Stimulated activated CD4-positive, alpha-beta T cell treated with anti-CD3 and anti-CD28 coated beads, TNF-alpha, amount 100 ng/mL, for 1 hour (primary cell): Measurements from ENCODE around the gene ATP8B1.

ENCODE experiments used
- DNase-seq, 3 donors: peaks; one replicate each; pipeline ENCODE4 v3.0.0-alpha.2; 2020; ENCODE audit warnings: low read depth in 3 of 3, low spot score in 1 of 3

ATP8B1 gene

GRCh38 chr18:57794951-57795728, 8.0 kb downstream of the ATP8B1 start:
- DNase-seq = no peak

- DNase-seq = no peak
Observed at GRCh38 chr18:57793302-57793986, 9.7 kb downstream of the ATP8B1 start.

- no peak for DNase-seq
Observed at GRCh38 chr18:57792631-57793301, 10.3 kb downstream of the ATP8B1 start.

- DNase-seq = no peak
Observed at GRCh38 chr18:57791911-57792310, 11.2 kb downstream of the ATP8B1 start.

- no peak for DNase-seq
Observed at GRCh38 chr18:57791192-57791591, 11.9 kb downstream of the ATP8B1 start.

GRCh38 chr18:57790316-57790715, 12.8 kb downstream of the ATP8B1 start:
- DNase-seq = no peak

GRCh38 chr18:57789759-57790158, 13.4 kb downstream of the ATP8B1 start:
- DNase-seq = no peak

- DNase-seq = no peak
Observed at GRCh38 chr18:57789090-57789489, 14.0 kb downstream of the ATP8B1 start.

GRCh38 chr18:57787068-57787685, 15.9 kb downstream of the ATP8B1 start:
- no peak for DNase-seq

GRCh38 chr18:57785751-57786437, 17.2 kb downstream of the ATP8B1 start:
- DNase-seq = no peak

GRCh38 chr18:57784801-57785114, 18.4 kb downstream of the ATP8B1 start:
- DNase-seq = no peak

- DNase-seq = no peak
Observed at GRCh38 chr18:57784034-57784800, 18.9 kb downstream of the ATP8B1 start.

GRCh38 chr18:57782049-57782448, 21.1 kb downstream of the ATP8B1 start:
- no peak for DNase-seq

- DNase-seq = no peak
Observed at GRCh38 chr18:57780706-57781347, 22.3 kb downstream of the ATP8B1 start.

GRCh38 chr18:57780318-57780705, 22.8 kb downstream of the ATP8B1 start:
- no peak for DNase-seq

- DNase-seq = no peak
Observed at GRCh38 chr18:57776767-57777166, 26.3 kb downstream of the ATP8B1 start.

- DNase-seq = no peak
Observed at GRCh38 chr18:57776354-57776753, 26.8 kb downstream of the ATP8B1 start.

GRCh38 chr18:57775937-57776336, 27.2 kb downstream of the ATP8B1 start:
- DNase-seq = no peak

GRCh38 chr18:57772387-57772799, 30.7 kb downstream of the ATP8B1 start:
- no peak for DNase-seq

- no peak for DNase-seq
Observed at GRCh38 chr18:57771626-57772025, 31.5 kb downstream of the ATP8B1 start.
